ENCODE measurements around the gene MEIS2.

- TF ChIP-seq POLR2A (IDR thresholded peaks at IDR 0.05) = no peak
- TF ChIP-seq, protein P1, sequence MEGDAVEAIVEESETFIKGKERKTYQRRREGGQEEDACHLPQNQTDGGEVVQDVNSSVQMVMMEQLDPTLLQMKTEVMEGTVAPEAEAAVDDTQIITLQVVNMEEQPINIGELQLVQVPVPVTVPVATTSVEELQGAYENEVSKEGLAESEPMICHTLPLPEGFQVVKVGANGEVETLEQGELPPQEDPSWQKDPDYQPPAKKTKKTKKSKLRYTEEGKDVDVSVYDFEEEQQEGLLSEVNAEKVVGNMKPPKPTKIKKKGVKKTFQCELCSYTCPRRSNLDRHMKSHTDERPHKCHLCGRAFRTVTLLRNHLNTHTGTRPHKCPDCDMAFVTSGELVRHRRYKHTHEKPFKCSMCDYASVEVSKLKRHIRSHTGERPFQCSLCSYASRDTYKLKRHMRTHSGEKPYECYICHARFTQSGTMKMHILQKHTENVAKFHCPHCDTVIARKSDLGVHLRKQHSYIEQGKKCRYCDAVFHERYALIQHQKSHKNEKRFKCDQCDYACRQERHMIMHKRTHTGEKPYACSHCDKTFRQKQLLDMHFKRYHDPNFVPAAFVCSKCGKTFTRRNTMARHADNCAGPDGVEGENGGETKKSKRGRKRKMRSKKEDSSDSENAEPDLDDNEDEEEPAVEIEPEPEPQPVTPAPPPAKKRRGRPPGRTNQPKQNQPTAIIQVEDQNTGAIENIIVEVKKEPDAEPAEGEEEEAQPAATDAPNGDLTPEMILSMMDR (IDR thresholded peaks at IDR 0.05) = no peak
Measured at GRCh38 chr15:36966708-36967107, 133.6 kb downstream of the MEIS2 start.

Data from thyroid gland (tissue), 4 donors.